Kidney epithelial cell (primary cell): ENCODE results near the gene NEK7. TPM values are rescaled to one million over a fixed set of nuclear protein-coding genes. Genes with fewer than 3 reads are reported as not detected.

Experiments
- DNase-seq: peaks from one replicate; pipeline ENCODE4 v3.0.0-alpha.2; 2010; ENCODE audit warnings: low read depth
- H3K27me3 ChIP-seq: 2 replicates; pipeline ENCODE4 v1.6.0; 2011; ENCODE audit warnings: low read length; ENCODE audit not compliant: control insufficient read depth, insufficient read depth
- H3K36me3 ChIP-seq: 2 replicates; pipeline ENCODE4 v1.5.1; 2011; ENCODE audit warnings: low read length; ENCODE audit not compliant: control insufficient read depth, insufficient read depth
- H3K4me3 ChIP-seq: 2 replicates; pipeline ENCODE4 v1.5.1; 2011; ENCODE audit warnings: low read depth, mild to moderate bottlenecking, control low read depth, low read length
- CTCF ChIP-seq: IDR thresholded peaks from 2 replicates; pipeline ENCODE4 v1.5.1; 2011; ENCODE audit warnings: mild to moderate bottlenecking, moderate library complexity, low read length, control low read depth, inconsistent platforms; ENCODE audit not compliant: insufficient read depth, poor library complexity, severe bottlenecking
- total RNA-seq: library from RNA; depleted of rRNA; stranded (reverse); fragments of >200 nt; gene quantifications from 2 replicates; pipeline ENCODE4 v1.2.3, GENCODE V29; 2015

Gene NEK7
- total RNA-seq, 1 donor from 2014 or later, result 27.7 TPM

- H3K27me3 ChIP-seq, result no peaks in the 10 kb centered on the region
- no peak overlapping the region for H3K4me3 ChIP-seq
- peaks cover 1% of the 10 kb centered on the region for H3K36me3 ChIP-seq
- no peak for TF ChIP-seq CTCF
- no peak for DNase-seq
Observed at GRCh38 chr1:198316546-198317100, 159.8 kb downstream of the NEK7 start.

GRCh38 chr1:198318085-198318484 lies 161.3 kb downstream of the NEK7 start:
- no peak for TF ChIP-seq CTCF
- no peak for DNase-seq
- Histone ChIP-seq H3K4me3 (no peak overlapping the region), H3K27me3 (no peaks in the 10 kb centered on the region), H3K36me3 (peaks cover 1% of the 10 kb centered on the region)

GRCh38 chr1:198320759-198321158 lies 164.0 kb downstream of the NEK7 start:
- Histone ChIP-seq H3K36me3 (peaks cover 1% of the 10 kb centered on the region), H3K27me3 (no peaks in the 10 kb centered on the region), H3K4me3 (no peak overlapping the region)
- no peak for TF ChIP-seq CTCF
- no peak for DNase-seq

GRCh38 chr1:198326232-198326631 lies 169.4 kb downstream of the NEK7 start:
- TF ChIP-seq CTCF, result no peak
- H3K36me3 ChIP-seq, result no peaks in the 10 kb centered on the region
- no peak overlapping the region for H3K4me3 ChIP-seq

GRCh38 chr1:198326915-198327314 lies 170.1 kb downstream of the NEK7 start:
- no peak for DNase-seq
- Histone ChIP-seq H3K36me3 (no peaks in the 10 kb centered on the region), H3K27me3 (no peaks in the 10 kb centered on the region), H3K4me3 (no peak overlapping the region)
- no peak for TF ChIP-seq CTCF

More at GRCh38 chr1:198326232-198326631, 169.4 kb downstream of the NEK7 start:
- no peaks in the 10 kb centered on the region for H3K27me3 ChIP-seq
- no peak for DNase-seq

- H3K27me3 ChIP-seq, result no peaks in the 10 kb centered on the region
Observed at GRCh38 chr1:198328458-198329032, 171.7 kb downstream of the NEK7 start.

More at GRCh38 chr1:198328458-198329032, 171.7 kb downstream of the NEK7 start:
- H3K36me3 ChIP-seq, result no peaks in the 10 kb centered on the region
- TF ChIP-seq CTCF, result no peak
- H3K4me3 ChIP-seq, result no peak overlapping the region
- no peak for DNase-seq
